ENCODE data around the gene COL13A1.

The COL13A1 gene

GRCh38 chr10:69825604-69826003 is 23.9 kb downstream of the COL13A1 start:
- no peak for FAIRE-seq

- FAIRE-seq: no peak
Measured at GRCh38 chr10:69826094-69826493, 24.4 kb downstream of the COL13A1 start.

- no peak for FAIRE-seq
Measured at GRCh38 chr10:69826789-69827554, 25.3 kb downstream of the COL13A1 start.

GRCh38 chr10:69828144-69828870 is 26.6 kb downstream of the COL13A1 start:
- FAIRE-seq: no peak

GRCh38 chr10:69829775-69830174 is 28.1 kb downstream of the COL13A1 start:
- no peak for FAIRE-seq

- FAIRE-seq: no peak
Measured at GRCh38 chr10:69831231-69831855, 29.6 kb downstream of the COL13A1 start.

GRCh38 chr10:69835233-69835632 is 33.5 kb downstream of the COL13A1 start:
- FAIRE-seq: no peak

- FAIRE-seq: no peak
Measured at GRCh38 chr10:69835875-69836730, 34.4 kb downstream of the COL13A1 start.

- FAIRE-seq: no peak
Measured at GRCh38 chr10:69836731-69837030, 35.0 kb downstream of the COL13A1 start.

- no peak for FAIRE-seq
Measured at GRCh38 chr10:69837261-69837660, 35.6 kb downstream of the COL13A1 start.

- no peak for FAIRE-seq
Measured at GRCh38 chr10:69838418-69838817, 36.7 kb downstream of the COL13A1 start.

GRCh38 chr10:69838853-69839252 is 37.1 kb downstream of the COL13A1 start:
- no peak for FAIRE-seq

- no peak for FAIRE-seq
Measured at GRCh38 chr10:69839696-69840345, 38.1 kb downstream of the COL13A1 start.

- no peak for FAIRE-seq
Measured at GRCh38 chr10:69840773-69841172, 39.1 kb downstream of the COL13A1 start.

GRCh38 chr10:69842020-69842419 is 40.3 kb downstream of the COL13A1 start:
- no peak for FAIRE-seq

- no peak for FAIRE-seq
Measured at GRCh38 chr10:69842882-69843281, 41.2 kb downstream of the COL13A1 start.

- FAIRE-seq: no peak
Measured at GRCh38 chr10:69843923-69844322, 42.2 kb downstream of the COL13A1 start.

- no peak for FAIRE-seq
Measured at GRCh38 chr10:69844698-69845097, 43.0 kb downstream of the COL13A1 start.

GRCh38 chr10:69845574-69846292 is 44.0 kb downstream of the COL13A1 start:
- no peak for FAIRE-seq

GRCh38 chr10:69846293-69846921 is 44.7 kb downstream of the COL13A1 start:
- FAIRE-seq: no peak

- no peak for FAIRE-seq
Measured at GRCh38 chr10:69847458-69847857, 45.8 kb downstream of the COL13A1 start.

All from G401.6 (cell line).